Stimulated activated CD4-positive, alpha-beta T cell treated with anti-CD3 and anti-CD28 coated beads, Interleukin-1b, Interleukin-23, amount 100 ng/mL, for 4 hours (primary cell): Measurements from ENCODE around the gene EXOG.
"Not testable (repeated sequence)": the region's sequence is repeated elsewhere in the genome, so short reads cannot be mapped to it uniquely, and the experiment has no call there.

Experiments
- DNase-seq, 2 donors: peaks; one replicate each; pipeline ENCODE4 v3.0.0-alpha.2; 2020; ENCODE audit warnings: low read depth in 2 of 2

EXOG gene

GRCh38 chr3:38563886-38564270 is 67.7 kb downstream of the EXOG start:
- no peak for DNase-seq

GRCh38 chr3:38564631-38565338 is 68.6 kb downstream of the EXOG start:
- DNase-seq = no peak

GRCh38 chr3:38565339-38566214 is 69.4 kb downstream of the EXOG start:
- DNase-seq = no peak

GRCh38 chr3:38566215-38566528 is 70.0 kb downstream of the EXOG start:
- DNase-seq = no peak

- DNase-seq = not testable (repeated sequence)
Measured at GRCh38 chr3:38566794-38567193, 70.7 kb downstream of the EXOG start.

- no peak for DNase-seq
Measured at GRCh38 chr3:38567498-38567897, 71.4 kb downstream of the EXOG start.

GRCh38 chr3:38573111-38573510 is 77.0 kb downstream of the EXOG start:
- no peak for DNase-seq

GRCh38 chr3:38573556-38573955 is 77.4 kb downstream of the EXOG start:
- DNase-seq = no peak

- DNase-seq = no peak
Measured at GRCh38 chr3:38574411-38575278, 78.5 kb downstream of the EXOG start.

- DNase-seq = no peak
Measured at GRCh38 chr3:38575279-38575843, 79.2 kb downstream of the EXOG start.
